Amniotic stem cell (primary cell): ENCODE results near the gene PRKN.

ENCODE experiments used
- DNase-seq: peaks from one replicate; lab custom pipeline; 2025; lab: John Stamatoyannopoulos, UW

Gene PRKN

GRCh38 chr6:161716176-161716575 is 1011.4 kb downstream of the PRKN start:
- no peak for DNase-seq

GRCh38 chr6:161711938-161712337 is 1015.6 kb downstream of the PRKN start:
- DNase-seq: no peak

GRCh38 chr6:161711515-161711914 is 1016.1 kb downstream of the PRKN start:
- no peak for DNase-seq

GRCh38 chr6:161710698-161711097 is 1016.9 kb downstream of the PRKN start:
- no peak for DNase-seq

- no peak for DNase-seq
These were observed 1026.5 kb downstream of the PRKN start for GRCh38 chr6:161701056-161701455.

- no peak for DNase-seq
These were observed 1030.8 kb downstream of the PRKN start for GRCh38 chr6:161696801-161697200.

- DNase-seq: no peak
These were observed 1032.6 kb downstream of the PRKN start for GRCh38 chr6:161694995-161695394.

GRCh38 chr6:161686655-161687054 is 1040.9 kb downstream of the PRKN start:
- no peak for DNase-seq

- no peak for DNase-seq
These were observed 1042.7 kb downstream of the PRKN start for GRCh38 chr6:161684731-161685475.

GRCh38 chr6:161683400-161683799 is 1044.2 kb downstream of the PRKN start:
- DNase-seq: no peak

GRCh38 chr6:161682982-161683381 is 1044.6 kb downstream of the PRKN start:
- no peak for DNase-seq

- no peak for DNase-seq
These were observed 1047.5 kb downstream of the PRKN start for GRCh38 chr6:161679980-161680538.

- no peak for DNase-seq
These were observed 1050.4 kb downstream of the PRKN start for GRCh38 chr6:161677188-161677587.

- DNase-seq: no peak
These were observed 1051.0 kb downstream of the PRKN start for GRCh38 chr6:161676586-161676985.

GRCh38 chr6:161674930-161675682 is 1052.5 kb downstream of the PRKN start:
- no peak for DNase-seq

- DNase-seq: no peak
These were observed 1054.5 kb downstream of the PRKN start for GRCh38 chr6:161673026-161673425.

GRCh38 chr6:161671117-161671516 is 1056.4 kb downstream of the PRKN start:
- DNase-seq: no peak

GRCh38 chr6:161668665-161669064 is 1058.9 kb downstream of the PRKN start:
- no peak for DNase-seq

GRCh38 chr6:161667957-161668356 is 1059.6 kb downstream of the PRKN start:
- DNase-seq: no peak

GRCh38 chr6:161663682-161664081 is 1063.9 kb downstream of the PRKN start:
- no peak for DNase-seq

- no peak for DNase-seq
These were observed 1066.6 kb downstream of the PRKN start for GRCh38 chr6:161660666-161661571.

- DNase-seq: no peak
These were observed 1069.4 kb downstream of the PRKN start for GRCh38 chr6:161658211-161658610.
